Activated CD4-positive, CD25-positive, alpha-beta regulatory T cell (primary cell): Measurements from ENCODE around the gene FAM83B.

ENCODE experiments used
- DNase-seq, 4 experiments: peaks; one replicate each; lab custom pipeline; 2025; lab: John Stamatoyannopoulos, UW

FAM83B gene

GRCh38 chr6:54980511-54981275 is 134.1 kb downstream of the FAM83B start:
- no peak for DNase-seq

- DNase-seq = no peak
Measured at GRCh38 chr6:54981276-54981609, 134.7 kb downstream of the FAM83B start.

GRCh38 chr6:54981647-54982046 is 135.1 kb downstream of the FAM83B start:
- DNase-seq = no peak

GRCh38 chr6:54987633-54988290 is 141.2 kb downstream of the FAM83B start:
- no peak for DNase-seq

- DNase-seq = no peak
Measured at GRCh38 chr6:54988576-54988975, 142.0 kb downstream of the FAM83B start.

- no peak for DNase-seq
Measured at GRCh38 chr6:54990001-54990400, 143.4 kb downstream of the FAM83B start.
